ENCODE results near the gene CEP19.
A peak's percentile ranks its signal among the peaks of the same experiment; 100 is the strongest.

Gene CEP19

DNA sequence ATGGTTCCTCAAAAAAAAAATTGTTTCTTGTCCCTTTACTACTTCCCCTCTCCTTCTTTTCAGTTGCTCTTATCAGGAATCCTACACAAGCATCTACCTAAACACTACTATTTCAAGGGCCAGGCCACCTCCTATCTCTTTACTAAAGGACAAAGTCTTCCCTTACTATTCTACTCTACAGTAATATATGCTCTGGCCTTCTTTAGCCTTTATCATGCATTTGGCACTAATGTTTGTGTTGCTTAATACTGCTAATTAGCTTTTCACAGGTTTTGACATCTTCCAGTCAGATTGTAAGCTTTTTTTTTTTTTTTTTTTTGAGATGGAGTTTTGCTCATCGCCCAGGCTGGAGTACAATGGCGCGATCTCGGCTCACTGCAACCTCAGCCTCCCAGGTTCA, 5.3 kb downstream of the CEP19 start:
- Histone ChIP-seq H3K4me3 (ENCODE audit: low read length) (no peak overlapping the region), H3K9me3 (ENCODE audit: control insufficient read depth, low read length) (no peaks in the 10 kb centered on the region), H3K27me3 (replicated peaks; ENCODE audit: control insufficient read depth, insufficient read depth, low read length) (no peaks in the 10 kb centered on the region), H3K4me1 (ENCODE audit: control insufficient read depth, insufficient read depth, low read length) (peaks cover 5% of the 10 kb centered on the region), H3K9ac (ENCODE audit: low read length) (no peak overlapping the region), H3K36me3 (ENCODE audit: control insufficient read depth, insufficient read depth, low read length, severe bottlenecking) (no peaks in the 10 kb centered on the region)
- DNase-seq (ENCODE audit: low read depth): no peak

DNA sequence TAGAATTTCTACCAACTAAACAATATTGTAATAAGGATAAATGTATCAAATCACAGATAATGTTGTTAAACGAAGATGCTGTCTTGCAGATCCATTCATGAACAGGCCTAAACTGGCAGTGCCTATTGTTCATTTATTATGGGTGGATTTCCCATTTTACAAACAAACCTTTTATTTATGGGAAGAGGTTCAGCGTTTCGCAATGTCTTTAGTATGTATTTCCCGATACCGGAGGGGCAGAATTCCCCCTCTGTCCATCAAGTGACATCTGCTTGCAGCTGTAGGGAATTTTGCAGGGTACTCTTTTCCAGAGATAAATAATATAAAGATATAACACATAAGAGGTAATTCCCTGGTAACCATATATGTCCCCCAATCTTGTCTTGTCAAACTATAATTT, 5.7 kb downstream of the CEP19 start:
- peaks cover 4% of the 10 kb centered on the region for H3K4me1 ChIP-seq (ENCODE audit: control insufficient read depth, insufficient read depth, low read length)

DNA sequence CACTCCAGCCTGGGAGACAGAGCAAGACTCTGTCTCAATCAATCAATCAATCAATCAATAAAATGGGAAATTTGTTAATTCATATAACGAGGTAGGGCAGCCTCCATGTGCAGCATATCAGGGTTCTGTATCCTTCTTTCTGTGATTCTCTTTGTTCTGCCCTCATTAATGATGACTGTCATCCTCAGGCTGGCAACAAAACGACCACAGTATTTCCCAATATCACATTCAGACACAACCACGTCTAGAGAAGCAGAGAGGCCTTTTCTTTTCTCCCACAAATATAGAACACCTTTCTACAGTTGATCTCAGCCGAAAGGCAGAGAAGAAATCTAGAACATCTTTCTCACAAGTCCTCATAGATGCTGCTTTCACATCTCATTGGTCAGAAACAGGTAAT, 11.2 kb downstream of the CEP19 start:
- DNase-seq (ENCODE audit: low read depth): no peak
- Histone ChIP-seq H3K27me3 (replicated peaks; ENCODE audit: control insufficient read depth, insufficient read depth, low read length) (no peaks in the 10 kb centered on the region), H3K36me3 (ENCODE audit: control insufficient read depth, insufficient read depth, low read length, severe bottlenecking) (no peaks in the 10 kb centered on the region), H3K4me1 (ENCODE audit: control insufficient read depth, insufficient read depth, low read length) (no peaks in the 10 kb centered on the region), H3K9ac (ENCODE audit: low read length) (no peak overlapping the region), H3K4me3 (ENCODE audit: low read length) (no peak overlapping the region), H3K9me3 (ENCODE audit: control insufficient read depth, low read length) (no peaks in the 10 kb centered on the region)

More for the DNA sequence above, 5.7 kb downstream of the CEP19 start:
- H3K27me3 ChIP-seq (replicated peaks; ENCODE audit: control insufficient read depth, insufficient read depth, low read length): no peaks in the 10 kb centered on the region
- H3K4me3 ChIP-seq (ENCODE audit: low read length): no peak overlapping the region
- H3K9ac ChIP-seq (ENCODE audit: low read length): no peak overlapping the region
- no peaks in the 10 kb centered on the region for H3K36me3 ChIP-seq (ENCODE audit: control insufficient read depth, insufficient read depth, low read length, severe bottlenecking)
- DNase-seq (ENCODE audit: low read depth): no peak
- no peaks in the 10 kb centered on the region for H3K9me3 ChIP-seq (ENCODE audit: control insufficient read depth, low read length)

DNA sequence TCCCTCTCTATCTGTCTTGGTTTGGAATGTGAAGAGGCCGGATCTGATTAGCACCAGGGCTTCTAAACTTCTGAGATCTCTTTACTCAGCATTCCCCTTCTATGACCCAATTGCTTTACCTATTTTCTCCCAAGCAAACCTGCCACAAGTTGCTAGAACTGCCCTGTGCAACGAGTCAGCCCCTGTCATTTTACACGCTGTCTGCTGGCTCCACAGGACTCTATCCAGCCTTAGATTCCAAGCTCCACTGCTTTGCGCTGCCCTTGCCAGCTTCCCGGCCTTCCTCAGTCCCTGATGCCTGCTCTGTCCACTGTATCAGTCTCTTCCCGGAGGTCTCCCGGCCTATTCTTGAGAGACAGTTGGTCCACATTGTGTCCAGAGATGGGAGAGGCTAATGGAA, 12.3 kb downstream of the CEP19 start:
- H3K27me3 ChIP-seq (replicated peaks; ENCODE audit: control insufficient read depth, insufficient read depth, low read length): no peaks in the 10 kb centered on the region
- no peaks in the 10 kb centered on the region for H3K4me1 ChIP-seq (ENCODE audit: control insufficient read depth, insufficient read depth, low read length)
- H3K4me3 ChIP-seq (ENCODE audit: low read length): no peak overlapping the region
- no peak overlapping the region for H3K9ac ChIP-seq (ENCODE audit: low read length)
- H3K9me3 ChIP-seq (ENCODE audit: control insufficient read depth, low read length): no peaks in the 10 kb centered on the region
- no peaks in the 10 kb centered on the region for H3K36me3 ChIP-seq (ENCODE audit: control insufficient read depth, insufficient read depth, low read length, severe bottlenecking)
- DNase-seq (ENCODE audit: low read depth): no peak

DNA sequence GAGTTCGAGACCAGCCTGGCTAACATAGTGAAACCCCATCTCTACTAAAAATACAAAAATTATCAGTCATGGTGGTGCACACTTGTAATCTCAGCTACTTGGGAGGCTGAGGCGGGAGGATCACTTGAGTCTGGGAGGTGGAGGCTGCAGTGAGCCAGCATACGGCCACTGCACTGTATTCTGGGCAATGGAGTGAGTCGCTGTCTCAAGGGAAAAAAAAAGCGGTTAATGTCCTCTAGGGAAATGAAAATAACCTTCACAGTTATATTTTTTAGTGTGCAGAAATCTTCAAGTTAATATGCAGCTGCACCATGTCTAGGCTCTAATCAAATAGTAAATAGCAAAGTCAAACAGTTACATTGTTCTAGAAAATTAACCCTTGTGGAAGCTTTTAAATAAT, 14.8 kb downstream of the CEP19 start:
- no peak for DNase-seq (ENCODE audit: low read depth)
- Histone ChIP-seq H3K36me3 (ENCODE audit: control insufficient read depth, insufficient read depth, low read length, severe bottlenecking) (no peaks in the 10 kb centered on the region), H3K4me1 (ENCODE audit: control insufficient read depth, insufficient read depth, low read length) (peaks cover under 1% of the 10 kb centered on the region), H3K27me3 (replicated peaks; ENCODE audit: control insufficient read depth, insufficient read depth, low read length) (no peaks in the 10 kb centered on the region), H3K9ac (ENCODE audit: low read length) (no peak overlapping the region), H3K9me3 (ENCODE audit: control insufficient read depth, low read length) (no peaks in the 10 kb centered on the region), H3K4me3 (ENCODE audit: low read length) (no peak overlapping the region)

DNA sequence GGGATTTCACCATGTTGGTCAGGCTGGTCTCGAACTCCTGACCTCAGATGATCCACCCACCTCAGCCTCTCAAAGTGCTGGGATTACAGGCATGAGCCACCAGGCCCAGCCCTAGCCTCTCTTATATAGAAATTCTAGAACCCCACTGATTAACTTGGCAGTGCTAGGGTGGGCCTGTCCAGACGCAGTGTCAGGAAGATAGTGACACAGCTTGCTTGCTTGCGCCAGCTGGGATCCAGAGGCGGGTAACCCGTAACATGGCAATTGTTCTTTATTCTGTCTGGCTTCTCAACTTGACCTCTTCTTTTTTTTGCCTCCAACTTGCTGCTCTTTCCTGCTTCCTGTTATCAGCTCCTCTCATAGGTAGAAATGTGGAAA, 16.2 kb downstream of the CEP19 start:
- H3K4me1 ChIP-seq (ENCODE audit: control insufficient read depth, insufficient read depth, low read length): peaks cover 6% of the 10 kb centered on the region
- H3K9ac ChIP-seq (ENCODE audit: low read length): no peak overlapping the region
- H3K9me3 ChIP-seq (ENCODE audit: control insufficient read depth, low read length): no peaks in the 10 kb centered on the region
- H3K27me3 ChIP-seq (replicated peaks; ENCODE audit: control insufficient read depth, insufficient read depth, low read length): no peaks in the 10 kb centered on the region
- H3K4me3 ChIP-seq (ENCODE audit: low read length): no peak overlapping the region
- no peak for DNase-seq (ENCODE audit: low read depth)
- H3K36me3 ChIP-seq (ENCODE audit: control insufficient read depth, insufficient read depth, low read length, severe bottlenecking): no peaks in the 10 kb centered on the region

DNA sequence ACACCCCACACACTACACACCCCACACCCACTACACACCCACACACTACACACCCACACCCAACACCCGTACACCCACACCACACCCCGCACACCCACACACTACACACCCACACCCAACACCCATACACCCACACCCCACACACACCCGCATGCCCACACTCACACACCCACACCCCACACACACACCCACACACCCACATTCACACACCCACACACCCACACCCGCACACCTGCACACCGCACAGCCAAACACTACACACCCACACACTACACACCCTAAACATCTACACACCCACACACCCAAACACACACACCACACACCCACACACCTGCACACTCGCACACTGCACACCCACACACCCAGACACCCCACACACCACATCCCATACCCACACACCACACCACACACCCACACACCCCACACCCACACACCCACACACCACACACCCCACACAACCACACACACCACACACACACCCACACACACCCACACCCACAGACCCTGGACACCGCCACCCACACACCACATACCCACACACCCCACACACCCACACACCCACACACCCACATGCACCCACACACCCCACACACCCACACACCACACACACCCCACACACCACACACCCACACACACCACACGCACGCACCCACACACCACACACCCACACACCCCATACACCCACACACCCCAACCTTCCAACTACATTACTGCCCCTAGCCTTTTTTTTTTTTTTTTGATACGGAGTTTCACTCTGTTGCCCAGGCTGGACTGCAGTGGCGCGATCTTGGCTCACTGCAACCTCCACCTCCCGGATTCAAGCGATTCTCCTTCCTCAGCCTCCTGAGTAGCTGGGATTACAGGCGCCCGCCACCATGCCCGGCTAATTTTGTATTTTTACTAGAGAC, 16.9 kb downstream of the CEP19 start:
- H3K36me3 ChIP-seq (ENCODE audit: control insufficient read depth, insufficient read depth, low read length, severe bottlenecking): no peaks in the 10 kb centered on the region
- H3K4me1 ChIP-seq (ENCODE audit: control insufficient read depth, insufficient read depth, low read length): peaks cover 6% of the 10 kb centered on the region
- no peak overlapping the region for H3K4me3 ChIP-seq (ENCODE audit: low read length)
- DNase-seq (ENCODE audit: low read depth): no peak
- no peaks in the 10 kb centered on the region for H3K27me3 ChIP-seq (replicated peaks; ENCODE audit: control insufficient read depth, insufficient read depth, low read length)
- H3K9me3 ChIP-seq (ENCODE audit: control insufficient read depth, low read length): no peaks in the 10 kb centered on the region
- H3K9ac ChIP-seq (ENCODE audit: low read length): no peak overlapping the region

DNA sequence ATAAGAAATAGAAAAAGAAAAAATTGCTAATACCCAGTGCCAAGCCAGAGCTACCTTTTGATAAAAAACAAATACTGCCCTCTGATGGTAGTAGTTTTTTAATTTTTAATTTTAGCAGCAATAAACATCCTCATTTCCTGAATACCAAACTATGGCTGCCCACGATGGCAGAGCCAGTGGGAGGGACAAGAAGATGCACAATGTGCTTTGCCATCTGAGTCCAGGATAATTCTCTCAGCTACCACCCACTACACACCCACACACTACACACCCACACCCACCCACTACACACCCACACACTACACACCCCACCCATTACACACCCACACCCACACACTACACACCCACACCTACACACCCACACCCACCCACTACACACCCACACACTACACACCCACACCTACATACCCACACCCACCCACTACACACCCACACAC, 17.8 kb downstream of the CEP19 start:
- Histone ChIP-seq H3K9me3 (ENCODE audit: control insufficient read depth, low read length) (no peaks in the 10 kb centered on the region), H3K27me3 (replicated peaks; ENCODE audit: control insufficient read depth, insufficient read depth, low read length) (no peaks in the 10 kb centered on the region), H3K4me1 (ENCODE audit: control insufficient read depth, insufficient read depth, low read length) (peaks cover 6% of the 10 kb centered on the region), H3K4me3 (ENCODE audit: low read length) (no peak overlapping the region), H3K36me3 (ENCODE audit: control insufficient read depth, insufficient read depth, low read length, severe bottlenecking) (no peaks in the 10 kb centered on the region), H3K9ac (ENCODE audit: low read length) (no peak overlapping the region)
- peak; percentile 38 for DNase-seq (ENCODE audit: low read depth)

DNA sequence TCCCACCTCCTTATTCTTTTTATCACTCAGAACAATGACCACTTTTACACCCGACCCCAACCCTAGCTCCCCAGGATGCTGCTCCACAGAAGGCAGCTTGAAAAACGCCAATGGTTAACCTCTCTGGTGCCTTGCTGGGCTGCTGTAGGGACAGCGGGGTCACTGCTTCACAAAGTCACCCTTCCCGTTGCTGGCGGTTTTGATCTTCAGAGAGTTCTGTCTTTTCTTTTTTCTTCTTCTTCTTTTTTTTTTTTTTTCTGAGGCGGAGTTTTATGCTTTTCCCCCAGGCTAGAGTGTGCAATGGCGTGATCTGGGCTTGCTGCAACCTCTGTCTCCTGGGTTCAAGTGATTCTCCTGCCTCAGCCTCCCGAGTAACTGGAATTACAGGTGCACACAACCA, 20.7 kb downstream of the CEP19 start:
- DNase-seq (ENCODE audit: low read depth): no peak
- no peak overlapping the region for H3K4me3 ChIP-seq (ENCODE audit: low read length)
- H3K36me3 ChIP-seq (ENCODE audit: control insufficient read depth, insufficient read depth, low read length, severe bottlenecking): no peaks in the 10 kb centered on the region
- H3K27me3 ChIP-seq (replicated peaks; ENCODE audit: control insufficient read depth, insufficient read depth, low read length): no peaks in the 10 kb centered on the region
- no peak overlapping the region for H3K9ac ChIP-seq (ENCODE audit: low read length)
- H3K4me1 ChIP-seq (ENCODE audit: control insufficient read depth, insufficient read depth, low read length): peaks cover 17% of the 10 kb centered on the region
- no peaks in the 10 kb centered on the region for H3K9me3 ChIP-seq (ENCODE audit: control insufficient read depth, low read length)

DNA sequence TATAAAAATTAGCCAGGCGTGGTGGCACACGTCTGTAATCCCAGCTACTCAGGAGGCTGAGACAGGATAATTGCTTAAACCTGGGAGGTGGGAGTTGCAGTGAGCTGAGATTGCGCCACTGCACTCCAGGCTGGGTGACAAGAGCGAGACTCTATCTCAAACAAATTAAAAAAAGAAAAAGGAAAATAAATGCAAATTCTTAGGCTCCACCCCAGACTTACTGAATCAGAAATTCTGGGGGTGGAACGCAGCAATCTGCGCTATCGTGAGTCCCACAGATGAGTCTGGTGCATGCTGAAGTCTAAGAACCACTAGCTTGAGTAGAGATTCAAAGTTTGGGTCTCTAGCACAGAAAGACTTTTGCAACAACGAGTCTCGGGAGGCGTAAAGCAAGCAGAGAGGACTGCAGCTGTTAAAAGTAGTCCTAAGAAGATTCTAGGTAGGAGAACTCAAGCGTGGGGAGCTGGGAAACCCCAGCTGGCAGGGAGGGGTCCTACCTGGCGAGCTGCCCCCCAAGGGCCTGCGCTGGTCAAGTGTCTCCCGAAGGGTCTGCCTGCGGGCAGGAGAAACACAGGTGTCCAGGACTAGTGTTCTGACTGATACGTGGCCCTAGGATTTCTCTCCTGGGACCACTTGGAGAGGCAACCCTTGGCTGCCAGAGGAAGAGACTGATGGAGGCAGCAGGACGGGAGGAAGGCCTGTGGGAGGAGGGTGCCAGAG, 21.9 kb downstream of the CEP19 start:
- Histone ChIP-seq H3K9me3 (ENCODE audit: control insufficient read depth, low read length) (no peaks in the 10 kb centered on the region), H3K27me3 (replicated peaks; ENCODE audit: control insufficient read depth, insufficient read depth, low read length) (no peaks in the 10 kb centered on the region), H3K4me3 (ENCODE audit: low read length) (no peak overlapping the region), H3K9ac (ENCODE audit: low read length) (no peak overlapping the region), H3K4me1 (ENCODE audit: control insufficient read depth, insufficient read depth, low read length) (peaks cover 21% of the 10 kb centered on the region), H3K36me3 (ENCODE audit: control insufficient read depth, insufficient read depth, low read length, severe bottlenecking) (no peaks in the 10 kb centered on the region)
- DNase-seq (ENCODE audit: low read depth): no peak

DNA sequence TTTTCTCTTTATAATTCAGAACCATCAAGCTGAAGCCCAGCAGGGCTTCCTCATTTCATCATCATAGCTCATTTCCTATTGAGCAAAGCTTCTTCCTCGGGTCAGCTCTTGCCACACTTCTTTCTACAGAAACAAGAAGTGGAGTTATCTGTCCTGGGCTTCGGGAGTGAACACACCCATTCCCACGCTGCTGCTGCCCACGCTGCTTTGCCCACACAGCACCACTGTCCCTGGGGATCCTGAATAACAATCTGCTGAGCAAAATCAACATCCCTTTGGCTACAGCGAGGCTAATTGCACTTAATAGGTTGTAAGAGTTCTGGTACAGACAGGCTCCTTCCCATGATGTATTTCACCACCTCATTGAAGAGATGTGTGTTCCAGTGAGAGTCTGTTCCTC, 23.7 kb downstream of the CEP19 start:
- Histone ChIP-seq H3K27me3 (replicated peaks; ENCODE audit: control insufficient read depth, insufficient read depth, low read length) (no peaks in the 10 kb centered on the region), H3K9me3 (ENCODE audit: control insufficient read depth, low read length) (no peaks in the 10 kb centered on the region), H3K4me3 (ENCODE audit: low read length) (peak overlapping the region; percentile 5), H3K36me3 (ENCODE audit: control insufficient read depth, insufficient read depth, low read length, severe bottlenecking) (no peaks in the 10 kb centered on the region), H3K9ac (ENCODE audit: low read length) (no peak overlapping the region), H3K4me1 (ENCODE audit: control insufficient read depth, insufficient read depth, low read length) (peaks cover 21% of the 10 kb centered on the region)
- DNase-seq (ENCODE audit: low read depth): peak; percentile 91
